Motor neuron (in vitro differentiated cells): ENCODE measurements around the gene ADA. TPM values are rescaled to one million over a fixed set of nuclear protein-coding genes. Genes with fewer than 3 reads are reported as not detected.

Experiments used
- ATAC-seq, 8 experiments: fragments of 200-7000 bp; cut with Tn5 transposase; replicated peaks in 6 of 8; 2 replicates each; pipeline ENCODE4 v1.8.0; 2021; ENCODE audit warnings: mild to moderate bottlenecking in 8 of 8, moderate library complexity in 8 of 8
- H3K27ac ChIP-seq, 2 donors: fragments of 250-450 bp; sonication (Bioruptor Pico); 2 replicates each; pipeline ENCODE4 v1.9.0; 2021; ENCODE audit warnings: antibody characterized with exemption in 2 of 2, mild to moderate bottlenecking in 2 of 2, moderate library complexity in 1 of 2
- H3K4me1 ChIP-seq, 2 donors: fragments of 250-450 bp; sonication (Bioruptor Pico); replicated peaks in 1 of 2; 2 replicates each; pipeline ENCODE4 v1.6.1; 2021; ENCODE audit warnings: antibody characterized with exemption in 2 of 2, mild to moderate bottlenecking in 2 of 2, moderate library complexity in 1 of 2
- H3K4me3 ChIP-seq, 5 donors: fragments of 250-450 bp; sonication (Bioruptor Pico); 2 replicates each; pipeline ENCODE4 v1.9.0; 2021; ENCODE audit warnings: antibody characterized with exemption in 5 of 5, mild to moderate bottlenecking in 5 of 5, moderate library complexity in 4 of 5
- WGBS, 10 experiments: fragments of 450-650 bp; shearing (Covaris generic); methylation state at CpG; one replicate each; pipeline ENCODE4 v1.0.0; 2022; 5-methylcytosine and 5-hydroxymethylcytosine counted together
- in situ Hi-C, 9 experiments: fragments of 400-800 bp; cut with MboI; loops; one replicate each; pipeline ENCODE4 v1.15.0; 2021; ENCODE audit warnings: low sequenced_read_pairs in 9 of 9, low pct_unique_long_range_greater_than_20kb in 2 of 9; ENCODE audit not compliant: unreplicated experiment in 9 of 9
- total RNA-seq, 8 experiments: library from RNA; unstranded; fragments of 300-600 nt; gene quantifications; 2 replicates each; pipeline versions ENCODE4 v1.2.3 to v1.2.4, GENCODE V29; 2022

ADA gene
- total RNA-seq, 8 experiments from 2014 or later = 1.9 to 8.9 (median 4.7) TPM

GRCh38 chr20:44615169-44615791 lies 36.2 kb downstream of the ADA start:
- ATAC-seq = peak in 7 of 8 experiments; percentile 11 to 81 (median 70)
- in situ Hi-C loops = loop anchor here in 3 of 9 experiments (25.0 kb wide), 3 partner anchors 103 to 228 kb away; partner anchors contain the start of genes TTPAL (in 2 of the 3) and SERINC3 (in 1 of the 3)
- Histone ChIP-seq H3K4me3 (no peak overlapping the region), H3K27ac (peak overlapping the region in 1 of 2 donors; percentile 69), H3K4me1 (peaks cover 8 to 19% of the 10 kb centered on the region in 2 donors)
- WGBS, 10 experiments = 22 to 80% (median 66%) methylated on average over 1 to 3 of the region's 10 CpGs; no CpG with 5 or more reads in 6 of the 10 experiments

DNA sequence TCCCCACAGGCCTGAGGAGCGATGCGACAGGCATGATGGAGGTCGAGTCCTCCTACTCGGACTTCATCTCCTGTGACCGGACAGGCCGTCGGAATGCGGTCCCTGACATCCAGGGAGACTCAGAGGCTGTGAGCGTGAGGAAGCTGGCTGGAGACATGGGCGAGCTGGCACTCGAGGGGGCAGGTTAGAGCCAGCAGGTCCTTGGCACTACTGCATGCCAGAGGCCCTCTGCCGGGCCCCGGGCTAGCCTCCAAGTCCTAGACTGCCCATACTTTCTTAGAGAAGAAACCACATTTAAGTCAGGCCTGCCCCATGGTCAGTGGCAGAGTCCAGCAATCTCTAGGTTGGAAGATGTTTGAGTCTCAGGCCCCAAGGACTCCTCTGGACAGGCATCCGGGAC lies 37.0 kb downstream of the ADA start:
- WGBS, 10 experiments = 44 to 100% (median 80%) methylated on average over 1 to 10 of the region's 14 CpGs; no CpG with 5 or more reads in 2 of the 10 experiments
- in situ Hi-C loops = loop anchor here in 3 of 9 experiments (25.0 kb wide), 3 partner anchors 102 to 227 kb away; partner anchors contain the start of genes TTPAL (in 2 of the 3) and SERINC3 (in 1 of the 3)
- Histone ChIP-seq H3K4me3 (no peak overlapping the region), H3K4me1 (peaks cover 11 to 24% of the 10 kb centered on the region in 2 donors), H3K27ac (peak overlapping the region in 1 of 2 donors; percentile 69)
- ATAC-seq = no peak

- Histone ChIP-seq H3K4me1 (peaks cover 13 to 29% of the 10 kb centered on the region in 2 donors), H3K4me3 (no peak overlapping the region), H3K27ac (no peak overlapping the region)
- 67 to 100% (median 100%) methylated on average over 1 to 5 of the region's 5 CpGs; no CpG with 5 or more reads in 6 of the 10 experiments for WGBS, 10 experiments
- no peak for ATAC-seq
- in situ Hi-C loops = loop anchor here in 3 of 9 experiments (25.0 kb wide), 3 partner anchors 101 to 226 kb away; partner anchors contain the start of genes TTPAL (in 2 of the 3) and SERINC3 (in 1 of the 3)
Measured at GRCh38 chr20:44613575-44613974, 37.9 kb downstream of the ADA start.

DNA sequence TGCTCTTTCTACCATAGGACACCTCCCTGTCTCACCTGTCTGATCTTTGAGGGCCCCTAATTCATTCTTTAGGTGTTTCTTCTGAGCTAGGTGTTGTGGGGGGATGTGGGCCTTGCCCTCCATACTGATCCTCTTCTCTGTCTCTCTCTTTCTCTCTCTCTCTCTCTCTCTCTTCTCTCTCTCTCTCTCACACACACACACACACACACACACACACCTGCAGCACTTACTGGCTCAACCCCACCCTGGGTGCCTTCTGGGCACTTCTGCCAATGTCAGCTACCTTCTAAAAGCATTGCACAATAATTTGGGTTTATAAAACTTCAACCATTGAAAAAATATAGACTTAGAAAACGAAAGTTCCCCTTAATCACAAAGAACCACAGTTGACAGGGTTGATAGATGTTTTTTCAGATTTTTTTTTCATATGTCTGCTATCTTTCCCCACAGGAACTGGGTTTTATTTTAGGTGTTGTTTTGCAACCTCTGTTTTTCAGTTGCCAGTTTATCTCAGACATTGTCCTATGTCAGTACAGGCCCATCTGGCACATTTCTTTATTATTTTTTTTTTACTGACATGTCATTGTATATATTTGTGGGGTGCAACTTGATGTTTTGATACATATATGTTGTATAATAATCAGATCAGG lies 41.1 kb downstream of the ADA start:
- peak in 7 of 8 experiments; percentile 4 to 20 (median 9) for ATAC-seq
- in situ Hi-C loops = loop anchor here in 3 of 9 experiments (25.0 kb wide), 3 partner anchors 98 to 223 kb away; partner anchors contain the start of genes TTPAL (in 2 of the 3) and SERINC3 (in 1 of the 3)
- H3K4me1 ChIP-seq = peaks cover 12 to 18% of the 10 kb centered on the region in 2 donors
- 0 to 17% (median 0%) methylated on average over 1 of the region's 1 CpG; no CpG with 5 or more reads in 4 of the 10 experiments for WGBS, 10 experiments
- H3K27ac ChIP-seq = no peak overlapping the region
- no peak overlapping the region for H3K4me3 ChIP-seq

GRCh38 chr20:44609516-44610312 lies 41.8 kb downstream of the ADA start:
- Histone ChIP-seq H3K4me1 (peaks cover 5 to 10% of the 10 kb centered on the region in 2 donors), H3K4me3 (peak overlapping the region in 1 of 5 donors; percentile 6), H3K27ac (peak overlapping the region in 1 of 2 donors; percentile 35)
- in situ Hi-C loops = loop anchor here in 3 of 9 experiments (25.0 kb wide), 3 partner anchors 97 to 222 kb away; partner anchors contain the start of genes TTPAL (in 2 of the 3) and SERINC3 (in 1 of the 3)
- peak; percentile 94 to 99 (median 98) for ATAC-seq
- WGBS, 10 experiments = 0 to 75% (median 57%) methylated on average over 2 to 12 of the region's 25 CpGs; no CpG with 5 or more reads in 1 of the 10 experiments

- peaks cover 5 to 10% of the 10 kb centered on the region in 2 donors for H3K4me1 ChIP-seq
- H3K27ac ChIP-seq = peak overlapping the region in 1 of 2 donors; percentile 35
- 44 to 95% (median 88%) methylated on average over 2 to 6 of the region's 9 CpGs; no CpG with 5 or more reads in 3 of the 10 experiments for WGBS, 10 experiments
- in situ Hi-C loops = loop anchor here in 3 of 9 experiments (25.0 kb wide), 3 partner anchors 97 to 222 kb away; partner anchors contain the start of genes TTPAL (in 2 of the 3) and SERINC3 (in 1 of the 3)
- no peak overlapping the region for H3K4me3 ChIP-seq
- ATAC-seq = no peak
Measured at GRCh38 chr20:44609006-44609515, 42.4 kb downstream of the ADA start.

- peaks cover 5 to 12% of the 10 kb centered on the region in 2 donors for H3K4me1 ChIP-seq
- in situ Hi-C loops = loop anchor here in 3 of 9 experiments (25.0 kb wide), 3 partner anchors 95 to 220 kb away; partner anchors contain the start of genes TTPAL (in 2 of the 3) and SERINC3 (in 1 of the 3)
- WGBS, 10 experiments = 50 to 97% (median 83%) methylated on average over 1 to 4 of the region's 5 CpGs; no CpG with 5 or more reads in 1 of the 10 experiments
- H3K27ac ChIP-seq = no peak overlapping the region
- H3K4me3 ChIP-seq = no peak overlapping the region
- ATAC-seq = no peak
Measured at GRCh38 chr20:44606725-44607441, 44.6 kb downstream of the ADA start.

DNA sequence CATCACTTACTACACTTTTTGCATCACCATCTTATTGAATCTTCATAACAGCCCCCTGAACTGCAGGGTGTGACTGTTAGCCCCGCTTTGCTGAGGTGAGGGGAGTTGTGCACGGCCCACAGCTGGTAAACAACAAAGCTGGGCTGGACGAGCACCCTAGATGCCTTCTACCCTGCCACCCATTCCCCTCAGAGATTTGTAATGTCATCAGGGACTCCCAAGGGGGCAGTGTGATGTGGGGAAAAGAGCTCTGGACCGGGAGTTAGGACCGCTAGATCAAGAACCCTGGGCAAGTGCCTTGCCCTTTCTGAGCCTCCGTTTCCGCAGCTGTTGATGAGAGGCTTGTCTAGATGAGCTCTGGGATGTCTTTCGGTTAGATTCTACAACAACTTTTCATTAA lies 48.2 kb downstream of the ADA start:
- in situ Hi-C loops = loop anchor here in 3 of 9 experiments (25.0 kb wide), 3 partner anchors 91 to 216 kb away; partner anchors contain the start of genes TTPAL (in 2 of the 3) and SERINC3 (in 1 of the 3)
- H3K27ac ChIP-seq = no peak overlapping the region
- no peak overlapping the region for H3K4me3 ChIP-seq
- H3K4me1 ChIP-seq = peaks cover 0 to 5% of the 10 kb centered on the region in 2 donors
- no peak for ATAC-seq
- 73 to 100% (median 90%) methylated on average over 1 to 7 of the region's 8 CpGs; no CpG with 5 or more reads in 3 of the 10 experiments for WGBS, 10 experiments

DNA sequence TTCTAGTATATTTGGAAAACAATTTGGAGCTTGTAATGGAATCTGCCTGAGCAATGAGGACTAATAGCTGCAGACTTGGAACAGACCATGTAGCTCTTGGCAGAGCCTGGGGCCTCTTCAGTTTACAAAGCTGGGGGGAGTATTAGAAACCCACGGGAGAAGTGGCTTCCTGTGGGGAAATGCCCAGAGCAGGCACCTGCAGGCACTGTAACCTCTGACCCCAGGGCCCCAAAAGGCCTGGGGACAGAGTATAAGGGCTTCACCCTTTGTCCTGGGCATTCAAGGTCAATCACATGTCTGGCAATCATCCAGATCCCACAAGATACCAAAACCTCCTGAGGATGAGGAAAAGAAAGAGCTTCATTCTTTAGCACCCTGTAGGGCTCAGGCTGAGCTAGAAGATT lies 49.7 kb downstream of the ADA start:
- Histone ChIP-seq H3K4me1 (peaks cover 0 to 9% of the 10 kb centered on the region in 2 donors), H3K27ac (no peak overlapping the region), H3K4me3 (no peak overlapping the region)
- ATAC-seq = peak in 1 of 8 experiments; percentile 14
- WGBS, 10 experiments = 0 to 33% (median 10%) methylated on average over 1 of the region's 1 CpG; no CpG with 5 or more reads in 6 of the 10 experiments
- in situ Hi-C loops = loop anchor here in 3 of 9 experiments (25.0 kb wide), 3 partner anchors 90 to 215 kb away; partner anchors contain the start of genes TTPAL (in 2 of the 3) and SERINC3 (in 1 of the 3)

GRCh38 chr20:44601236-44601671 lies 50.2 kb downstream of the ADA start:
- peaks cover 0 to 9% of the 10 kb centered on the region in 2 donors for H3K4me1 ChIP-seq
- H3K4me3 ChIP-seq = no peak overlapping the region
- no peak overlapping the region for H3K27ac ChIP-seq
- no peak for ATAC-seq
- WGBS, 10 experiments = 53 to 100% (median 80%) methylated on average over 1 to 4 of the region's 7 CpGs; no CpG with 5 or more reads in 3 of the 10 experiments
- in situ Hi-C loops = loop anchor here in 3 of 9 experiments (25.0 kb wide), 3 partner anchors 89 to 214 kb away; partner anchors contain the start of genes TTPAL (in 2 of the 3) and SERINC3 (in 1 of the 3)

GRCh38 chr20:44600758-44601201 lies 50.7 kb downstream of the ADA start:
- Histone ChIP-seq H3K4me3 (no peak overlapping the region), H3K27ac (no peak overlapping the region), H3K4me1 (peaks cover 0 to 9% of the 10 kb centered on the region in 2 donors)
- in situ Hi-C loops = loop anchor here in 3 of 9 experiments (25.0 kb wide), 3 partner anchors 88 to 213 kb away; partner anchors contain the start of genes TTPAL (in 2 of the 3) and SERINC3 (in 1 of the 3)
- 59 to 100% (median 87%) methylated on average over 2 to 9 of the region's 11 CpGs; no CpG with 5 or more reads in 2 of the 10 experiments for WGBS, 10 experiments
- ATAC-seq = no peak
